GM18505 (cell line): ENCODE results near the gene TNRC6C.

Source experiments
- ATAC-seq: cut with Tn5 transposase; IDR thresholded peaks from one replicate; pipeline ENCODE4 v1.9.1; 2021; ENCODE audit not compliant: unreplicated experiment
- POLR2A ChIP-seq: IDR thresholded peaks from 4 replicates; pipeline ENCODE4 v1.6.1; 2011; ENCODE audit warnings: borderline replicate concordance; ENCODE audit not compliant: insufficient read depth, insufficient read length; ENCODE audit errors: extremely low read depth

The TNRC6C gene

GRCh38 chr17:78089576-78090281 is 131.2 kb downstream of the TNRC6C start:
- TF ChIP-seq POLR2A = no peak
- no peak for ATAC-seq

GRCh38 chr17:78092794-78093324 is 134.4 kb downstream of the TNRC6C start:
- no peak for TF ChIP-seq POLR2A
- ATAC-seq = no peak

- ATAC-seq = no peak
- TF ChIP-seq POLR2A = no peak
Measured at GRCh38 chr17:78095035-78095434, 136.5 kb downstream of the TNRC6C start.

GRCh38 chr17:78096093-78096492 is 137.6 kb downstream of the TNRC6C start:
- no peak for TF ChIP-seq POLR2A
- ATAC-seq = no peak

- no peak for TF ChIP-seq POLR2A
- ATAC-seq = no peak
Measured at GRCh38 chr17:78101112-78101511, 142.6 kb downstream of the TNRC6C start.

GRCh38 chr17:78101542-78101941 is 143.0 kb downstream of the TNRC6C start:
- no peak for TF ChIP-seq POLR2A
- ATAC-seq = no peak

- TF ChIP-seq POLR2A = no peak
- ATAC-seq = no peak
Measured at GRCh38 chr17:78103311-78103710, 144.8 kb downstream of the TNRC6C start.

- TF ChIP-seq POLR2A = no peak
- ATAC-seq = no peak
Measured at GRCh38 chr17:78104540-78104941, 146.0 kb downstream of the TNRC6C start.

GRCh38 chr17:78105101-78105500 is 146.6 kb downstream of the TNRC6C start:
- TF ChIP-seq POLR2A = no peak
- ATAC-seq = no peak

GRCh38 chr17:78105551-78105950 is 147.0 kb downstream of the TNRC6C start:
- TF ChIP-seq POLR2A = no peak
- no peak for ATAC-seq

GRCh38 chr17:78106211-78106610 is 147.7 kb downstream of the TNRC6C start:
- no peak for ATAC-seq
- no peak for TF ChIP-seq POLR2A

GRCh38 chr17:78107457-78107856 is 149.0 kb downstream of the TNRC6C start:
- no peak for ATAC-seq
- TF ChIP-seq POLR2A = no peak

- no peak for ATAC-seq
- TF ChIP-seq POLR2A = no peak
Measured at GRCh38 chr17:78107976-78108725, 149.6 kb downstream of the TNRC6C start.

GRCh38 chr17:78108726-78109488 is 150.4 kb downstream of the TNRC6C start:
- ATAC-seq = no peak
- no peak for TF ChIP-seq POLR2A

GRCh38 chr17:78109489-78109761 is 150.9 kb downstream of the TNRC6C start:
- no peak for ATAC-seq
- no peak for TF ChIP-seq POLR2A
